HepG2 (cell line): Measurements from ENCODE around the gene FAM193A. TPM values are rescaled to one million over a fixed set of nuclear protein-coding genes. Genes with fewer than 3 reads are reported as not detected.

Source experiments
- ATAC-seq: fragments of 200-7000 bp; cut with Tn5 transposase; 3 replicates; pipeline ENCODE4 v1.9.1; 2020; ENCODE audit warnings: mild to moderate bottlenecking, moderate library complexity
- BruUV-seq: library from RNA; stranded (reverse); fragments of 400-500 nt; replicated peaks from 2 replicates; lab custom pipeline; 2021; lab: Mats Ljungman, UMichigan
- CTCF ChIA-PET: fragments of 300-600 bp; formaldehyde crosslinking; extraction: SDS; loops from one replicate; lab custom pipeline; 2021; ENCODE audit warnings: low total read pairs, inconsistent platforms, low intra/inter-chr PET ratio; lab: Yijun Ruan, JAX
- POLR2A ChIA-PET: fragments of 350-600 bp; sonication (Branson Sonifier 250); formaldehyde crosslinking; loops from one replicate; lab custom pipeline; 2020; ENCODE audit warnings: antibody characterized with exemption, inconsistent platforms; lab: Yijun Ruan, JAX
- DNase-seq: peaks from one replicate; pipeline ENCODE4 v3.0.0-alpha.2; 2015; ENCODE audit warnings: low spot score
- FAIRE-seq: peaks from 3 replicates; lab custom pipeline; 2011; peaks lifted over from hg19 to GRCh38; lab: Jason Lieb, UNC
- H2AFZ ChIP-seq: one replicate; pipeline ENCODE4 v1.6.1; 2011; ENCODE audit warnings: low read length, inconsistent platforms
- H3K27ac ChIP-seq: fragments of 300-600 bp; 3 replicates; pipeline ENCODE4 v1.8.0; 2011; ENCODE audit warnings: mixed run types, mild to moderate bottlenecking, mixed read lengths, low read length, inconsistent platforms; ENCODE audit not compliant: insufficient read depth; ENCODE audit errors: extremely low read length
- H3K27me3 ChIP-seq, 2 experiments: fragments of 200-600 bp in 1 of 2; 2 replicates in 1 of 2; 3 replicates in 1 of 2; pipeline versions ENCODE4 v1.6.0 to v1.8.0; 2011; ENCODE audit warnings: low read length in 2 of 2, mild to moderate bottlenecking in 2 of 2, moderate library complexity in 2 of 2, inconsistent platforms in 1 of 2; ENCODE audit not compliant: insufficient read depth in 2 of 2, control insufficient read depth in 1 of 2
- H3K36me3 ChIP-seq, 2 experiments: fragments of 200-600 bp in 1 of 2; replicated peaks in 1 of 2; 2 replicates in 1 of 2; 3 replicates in 1 of 2; pipeline versions ENCODE4 v1.5.1 to v1.8.0; 2011; ENCODE audit warnings: low read length in 2 of 2, inconsistent platforms in 1 of 2; ENCODE audit not compliant: insufficient read depth in 2 of 2, control insufficient read depth in 1 of 2
- H3K4me1 ChIP-seq: 2 replicates; pipeline ENCODE4 v1.5.1; 2012; ENCODE audit warnings: low read length, inconsistent platforms; ENCODE audit not compliant: insufficient read depth
- H3K4me2 ChIP-seq: 2 replicates; pipeline ENCODE4 v1.6.0; 2011; ENCODE audit warnings: low read depth, low read length, inconsistent platforms
- H3K4me3 ChIP-seq, 3 experiments: fragments of 200-600 bp in 1 of 3; sonication (generic), shearing (Covaris generic) in 1 of 3; replicated peaks in 1 of 3; 2 replicates each; pipeline ENCODE4 v1.5.1; 2011 to 2016; ENCODE audit warnings: low read length in 3 of 3, inconsistent platforms in 2 of 3, low read depth in 2 of 3, mild to moderate bottlenecking in 2 of 3, control low read depth in 1 of 3, mixed read lengths in 1 of 3; ENCODE audit not compliant: insufficient read depth in 1 of 3
- H3K79me2 ChIP-seq: one replicate; pipeline ENCODE4 v1.6.1; 2011; ENCODE audit warnings: low read length, inconsistent platforms; ENCODE audit not compliant: insufficient read depth
- H3K9ac ChIP-seq: 2 replicates; pipeline ENCODE4 v1.6.0; 2011; ENCODE audit warnings: mild to moderate bottlenecking, low read depth, low read length, inconsistent platforms; ENCODE audit not compliant: insufficient read depth
- H3K9me3 ChIP-seq: 2 replicates; pipeline ENCODE4 v1.5.1; 2012; ENCODE audit warnings: mild to moderate bottlenecking, low read length
- H4K20me1 ChIP-seq: 2 replicates; pipeline ENCODE4 v1.6.0; 2011; ENCODE audit warnings: inconsistent platforms, mild to moderate bottlenecking, low read length, moderate library complexity; ENCODE audit not compliant: insufficient read depth
- CEBPB ChIP-seq: IDR thresholded peaks from 2 replicates; pipeline ENCODE4 v1.6.1; 2011; ENCODE audit warnings: low read depth, low read length, improper control_type of control experiment, borderline replicate concordance
- CEBPG ChIP-seq: IDR thresholded peaks from 2 replicates; pipeline ENCODE4 v1.6.1; 2016
- MLXIP ChIP-seq: sonication (generic); formaldehyde crosslinking; IDR thresholded peaks from 2 replicates; pipeline ENCODE4 v1.9.0; 2021; ENCODE audit warnings: missing genetic modification reagents, borderline replicate concordance
- NRL ChIP-seq: sonication (generic); formaldehyde crosslinking; IDR thresholded peaks from 2 replicates; pipeline ENCODE4 v1.5.0; 2020; ENCODE audit warnings: missing genetic modification reagents, mild to moderate bottlenecking, moderate library complexity, borderline replicate concordance
- PATZ1 ChIP-seq: sonication (generic); formaldehyde crosslinking; IDR thresholded peaks from 2 replicates; pipeline ENCODE4 v1.4.0; 2020; ENCODE audit warnings: missing genetic modification reagents
- ZBTB10 ChIP-seq: sonication (generic); formaldehyde crosslinking; IDR thresholded peaks from 2 replicates; pipeline ENCODE4 v1.4.0; 2020; ENCODE audit warnings: missing genetic modification reagents, borderline replicate concordance
- ZMYM4 ChIP-seq: sonication (generic); formaldehyde crosslinking; IDR thresholded peaks from 2 replicates; pipeline ENCODE4 v1.8.1; 2023; ENCODE audit warnings: mild to moderate bottlenecking, missing genetic modification reagents
- ZNF12 ChIP-seq: sonication (generic); formaldehyde crosslinking; IDR thresholded peaks from 2 replicates; pipeline ENCODE4 v1.5.0; 2020; ENCODE audit warnings: missing genetic modification reagents
- WGBS: methylation state at CpG from one replicate; pipeline ENCODE4 v1.1.6; 2017; ENCODE audit warnings: low lambda C conversion rate; 5-methylcytosine and 5-hydroxymethylcytosine counted together
- in situ Hi-C: cut with HindIII; loops from 2 replicates; pipeline ENCODE4 v1.10.0; 2017; ENCODE audit warnings: low pct_unique_long_range_greater_than_20kb; ENCODE audit not compliant: extremely low pct_ligation_motif_present
- intact Hi-C: fragments of 100-400 bp; cut with micrococcal nuclease; formaldehyde crosslinking; loops from one replicate; pipeline ENCODE4 v1.10.0; 2022; ENCODE audit not compliant: unreplicated experiment
- polyA plus RNA-seq, 8 experiments: library from polyadenylated mRNA; depleted of rRNA in 3 of 8; stranded (reverse) in 7 of 8; unstranded in 1 of 8; fragments of >200 nt; fragmentation: Illumina TruSeq in 4 of 8; extraction: Trizol in 4 of 8; gene quantifications; 2 replicates each; pipeline versions ENCODE4 v1.2.1 to v1.2.3, GENCODE V29; 2011 to 2016; ENCODE audit warnings: low read depth in 4 of 8, missing spikeins in 1 of 8, mixed read lengths in 1 of 8; ENCODE audit not compliant: insufficient read depth in 1 of 8
- total RNA-seq, 5 experiments: library from RNA; depleted of rRNA; stranded (reverse); fragments of >200 nt; fragmentation: Illumina TruSeq; extraction: Trizol; gene quantifications; 2 replicates each; pipeline ENCODE4 v1.2.3, GENCODE V29; 2016; ENCODE audit warnings: low read depth in 1 of 5

Gene FAM193A
- total and polyA plus RNA-seq, 2 of the 13 experiments (the other 11 are each of a cell fraction or from before 2014, with no cell fraction given), result 5.7 to 8.7 TPM

GRCh38 chr4:2662598-2662997 lies 126.2 kb downstream of the FAM193A start (continued):
- no peak for TF ChIP-seq ZNF12 (CRISPR knock-in tag)
- no peak for TF ChIP-seq PATZ1 (CRISPR knock-in tag)

- intact Hi-C loops, result no loop called here
- BruUV-seq, result no TSS peak
- FAIRE-seq (no peak), ATAC-seq (no peak)
- in situ Hi-C loops, result no loop called here
- no peak overlapping the region for H3K4me2 ChIP-seq
- TF ChIP-seq ZMYM4 (CRISPR knock-in tag) (no peak), MLXIP (CRISPR knock-in tag) (no peak), CEBPG (CRISPR knock-in tag) (0 out of 2 replicates have a peak, but pooled peaks have one; percentile 18), NRL (CRISPR knock-in tag) (no peak), CEBPB (peak; percentile 82), ZBTB10 (CRISPR knock-in tag) (no peak)
- TF ChIP-seq, all 625 proteins: peak for 2
- Histone ChIP-seq H3K9ac (no peak overlapping the region), H3K27me3 (no peaks in the 10 kb centered on the region), H3K79me2 (peaks cover 3% of the 10 kb centered on the region), H3K9me3 (no peaks in the 10 kb centered on the region), H2AFZ (no peak overlapping the region), H3K36me3 (peaks cover 18 to 70% of the 10 kb centered on the region in 2 experiments), H3K4me1 (no peaks in the 10 kb centered on the region), H3K4me3 (no peak overlapping the region), H3K27ac (no peak overlapping the region), H4K20me1 (no peaks in the 10 kb centered on the region)
- 91% methylated on average over 2 of the region's 2 CpGs for whole genome bisulfite sequencing
- ChIA-PET CTCF (no interaction called here), POLR2A (no interaction called here)
- DNase-seq, result no peak
Observed at GRCh38 chr4:2663275-2663674, 126.8 kb downstream of the FAM193A start.
